GM10266 (cell line): Measurements from ENCODE around the gene HOXB4.

Experiments
- DNase-seq: peaks from one replicate; pipeline ENCODE4 v3.0.0; 2012; ENCODE audit errors: extremely low spot score
- TF ChIP-seq, protein P1 (sequence below): IDR thresholded peaks from 2 replicates; pipeline ENCODE4 v1.5.1; 2012; ENCODE audit warnings: mild to moderate bottlenecking, low read depth; ENCODE audit not compliant: control insufficient read depth, insufficient read depth; ENCODE audit errors: missing control alignments

The HOXB4 gene

DNA sequence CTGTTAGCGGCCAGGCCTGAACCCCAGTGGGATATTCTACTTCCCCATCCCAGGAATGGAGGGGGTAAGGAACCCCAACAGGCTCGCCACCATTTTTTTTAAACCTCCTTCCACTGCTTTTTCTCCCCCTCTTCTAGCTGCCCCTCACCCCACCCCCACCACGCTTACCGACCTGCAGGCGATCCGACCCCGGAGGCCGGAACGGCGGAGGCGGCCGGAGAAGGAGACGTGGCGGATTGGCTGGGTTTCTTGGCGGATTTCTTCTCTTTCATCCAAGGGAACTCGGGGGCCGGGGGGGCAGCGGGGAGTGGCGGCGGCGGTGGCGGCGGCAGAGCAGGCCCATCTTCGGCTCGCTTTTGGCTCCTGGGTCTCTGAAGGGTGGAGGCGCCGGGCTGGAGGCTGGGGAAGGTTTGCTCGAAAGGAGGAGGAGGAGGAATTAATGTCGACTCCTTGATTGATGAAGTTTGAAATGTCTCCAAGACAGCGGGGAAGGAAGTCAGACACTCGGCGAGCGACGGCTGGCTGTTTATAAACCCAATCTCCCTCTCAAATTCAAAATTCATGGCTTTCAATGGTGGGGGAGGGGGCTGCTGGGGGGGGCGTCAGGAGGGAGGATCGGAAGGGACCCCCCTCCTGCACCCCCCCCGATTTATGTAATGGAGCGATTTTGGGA is 33.7 kb downstream of the HOXB4 start:
- no peak for DNase-seq
- TF ChIP-seq, protein P1, sequence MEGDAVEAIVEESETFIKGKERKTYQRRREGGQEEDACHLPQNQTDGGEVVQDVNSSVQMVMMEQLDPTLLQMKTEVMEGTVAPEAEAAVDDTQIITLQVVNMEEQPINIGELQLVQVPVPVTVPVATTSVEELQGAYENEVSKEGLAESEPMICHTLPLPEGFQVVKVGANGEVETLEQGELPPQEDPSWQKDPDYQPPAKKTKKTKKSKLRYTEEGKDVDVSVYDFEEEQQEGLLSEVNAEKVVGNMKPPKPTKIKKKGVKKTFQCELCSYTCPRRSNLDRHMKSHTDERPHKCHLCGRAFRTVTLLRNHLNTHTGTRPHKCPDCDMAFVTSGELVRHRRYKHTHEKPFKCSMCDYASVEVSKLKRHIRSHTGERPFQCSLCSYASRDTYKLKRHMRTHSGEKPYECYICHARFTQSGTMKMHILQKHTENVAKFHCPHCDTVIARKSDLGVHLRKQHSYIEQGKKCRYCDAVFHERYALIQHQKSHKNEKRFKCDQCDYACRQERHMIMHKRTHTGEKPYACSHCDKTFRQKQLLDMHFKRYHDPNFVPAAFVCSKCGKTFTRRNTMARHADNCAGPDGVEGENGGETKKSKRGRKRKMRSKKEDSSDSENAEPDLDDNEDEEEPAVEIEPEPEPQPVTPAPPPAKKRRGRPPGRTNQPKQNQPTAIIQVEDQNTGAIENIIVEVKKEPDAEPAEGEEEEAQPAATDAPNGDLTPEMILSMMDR, result no peak

DNA sequence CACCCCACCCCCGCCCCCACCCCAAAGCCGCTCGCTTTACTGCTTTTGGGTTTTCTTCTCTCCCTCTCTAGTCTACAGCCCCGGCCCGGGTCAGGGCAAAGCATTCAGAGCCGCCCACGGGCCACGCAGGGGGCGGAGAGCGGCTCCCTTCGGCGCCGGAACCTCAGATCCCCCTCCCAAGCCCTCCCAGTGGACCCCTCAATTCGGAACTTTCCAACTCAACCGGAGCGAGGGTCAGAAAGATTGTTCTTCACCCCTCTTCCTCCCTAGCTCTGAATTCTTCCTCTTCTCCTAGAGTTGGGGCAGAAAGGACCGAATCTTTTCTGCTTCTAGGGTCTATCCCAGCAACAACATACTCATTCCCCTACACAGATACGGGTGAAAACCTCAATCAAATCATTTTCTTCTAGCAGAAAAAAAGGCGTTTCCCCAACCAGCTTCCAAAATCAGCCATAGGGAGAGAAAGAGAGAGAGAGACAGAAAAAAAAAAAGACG is 34.2 kb downstream of the HOXB4 start:
- peak; percentile 66 for DNase-seq
- TF ChIP-seq, protein P1, result no peak

DNA sequence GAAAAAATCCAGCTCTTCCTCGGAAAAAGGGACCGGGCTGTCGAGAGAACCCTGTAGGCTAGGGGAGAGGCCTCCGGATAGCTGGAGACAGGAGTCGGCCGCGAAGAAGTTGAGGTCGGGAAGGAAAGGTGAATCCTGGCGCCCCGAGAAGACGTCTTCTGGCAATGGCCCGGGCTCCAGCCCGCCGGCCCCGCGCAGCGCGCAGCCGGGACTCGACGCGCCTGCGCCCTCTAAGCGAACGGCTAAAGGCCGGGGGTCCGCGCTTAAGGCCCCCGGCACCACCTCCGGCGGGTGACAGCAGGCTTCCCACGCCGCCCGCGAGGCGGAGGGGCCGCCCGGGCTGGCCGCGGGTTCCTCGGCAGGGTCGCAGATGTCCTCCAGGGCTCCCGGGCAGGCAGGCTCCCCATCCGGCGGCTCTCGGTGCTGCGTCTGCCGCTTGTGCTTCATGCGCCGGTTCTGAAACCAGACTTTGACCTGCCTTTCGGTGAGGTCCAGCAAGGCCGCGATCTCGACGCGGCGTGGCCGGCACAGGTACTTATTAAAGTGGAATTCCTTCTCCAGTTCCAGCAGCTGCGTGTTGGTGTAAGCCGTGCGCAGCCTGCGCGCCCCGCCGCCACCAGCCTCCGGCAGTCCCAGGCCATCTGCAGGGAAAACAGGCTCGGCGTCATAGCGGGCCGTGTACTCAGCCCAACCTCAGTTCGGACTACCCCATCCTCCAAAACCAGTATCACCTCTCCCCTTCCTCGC is 34.9 kb downstream of the HOXB4 start:
- DNase-seq, result peak; percentile 80
- TF ChIP-seq, protein P1, result peak; percentile 18

DNA sequence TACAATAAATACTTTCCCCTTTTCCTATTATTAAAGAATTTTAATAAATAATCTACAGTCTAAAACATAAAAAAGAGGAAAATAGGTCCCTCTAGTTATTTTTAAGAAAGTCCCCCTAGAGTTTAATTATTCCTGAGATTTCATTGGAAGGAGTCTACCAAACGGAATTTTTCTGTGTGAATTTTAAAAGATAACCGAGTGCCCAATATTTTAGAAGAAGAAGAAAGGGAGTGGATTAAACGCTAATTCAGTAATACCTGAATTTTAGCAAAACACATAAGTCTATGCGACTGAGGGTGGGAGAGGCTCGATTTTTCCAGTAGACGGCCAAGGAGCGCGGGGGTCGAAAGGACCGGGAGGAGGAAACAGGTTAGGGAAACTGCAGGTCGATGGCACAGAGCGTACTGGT is 35.4 kb downstream of the HOXB4 start:
- TF ChIP-seq, protein P1, result no peak
- DNase-seq, result no peak

DNA sequence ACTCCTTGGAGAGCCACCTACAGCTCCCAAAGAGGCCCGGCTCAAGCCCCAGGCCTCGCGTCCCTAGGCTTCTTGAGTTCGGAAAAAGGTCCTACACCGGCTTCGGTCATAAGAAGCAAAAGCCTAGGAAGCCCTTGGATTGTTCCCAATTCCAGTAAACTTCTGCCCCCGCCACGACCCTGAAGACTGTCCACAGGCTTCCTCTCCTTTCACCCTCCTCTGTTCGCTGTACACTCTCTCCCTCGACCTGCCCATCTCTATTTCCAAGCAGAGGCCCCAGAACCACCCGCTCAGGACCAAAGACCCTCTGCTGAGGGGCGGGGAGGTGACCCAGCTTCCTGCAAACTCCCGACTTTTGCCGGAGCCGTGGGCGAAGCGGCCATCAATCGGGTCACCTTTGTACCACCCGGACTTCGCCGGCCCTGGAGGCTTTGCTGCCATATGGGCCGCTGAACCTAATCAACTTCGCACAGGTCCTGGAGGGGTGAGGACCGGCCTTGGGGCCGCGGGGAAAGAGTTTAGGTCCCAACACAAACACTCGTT is 36.0 kb downstream of the HOXB4 start:
- TF ChIP-seq, protein P1, result no peak
- no peak for DNase-seq

DNA sequence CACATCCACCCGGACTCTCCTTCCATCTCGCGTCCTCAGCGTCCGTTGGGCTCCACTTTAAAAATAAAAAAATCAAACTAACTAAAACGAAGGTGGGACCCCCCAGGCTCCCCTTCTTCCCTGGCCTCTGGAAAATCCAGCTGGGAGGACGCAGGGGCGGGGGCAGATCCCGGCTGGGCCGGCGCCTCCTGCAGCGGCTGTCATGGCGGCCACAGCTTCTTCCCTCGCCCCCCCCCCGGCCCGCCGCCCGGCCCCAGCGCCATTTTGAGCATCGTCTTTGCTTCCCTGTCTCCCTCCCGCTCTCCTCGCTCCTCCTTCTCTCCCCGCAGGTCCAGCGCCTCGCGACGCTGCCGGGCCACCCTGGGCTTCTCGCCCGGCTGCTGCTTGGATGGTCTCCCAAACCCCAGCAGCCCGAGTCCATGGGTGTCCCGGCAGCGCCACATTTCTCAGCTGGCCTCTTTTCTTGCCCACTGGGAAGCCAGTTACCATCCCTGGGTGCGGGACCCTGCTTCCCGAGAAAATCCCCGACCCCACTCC is 36.5 kb downstream of the HOXB4 start:
- TF ChIP-seq, protein P1, result no peak
- DNase-seq, result peak; percentile 67
